ENCODE data around the gene ARFGAP2.
A peak's percentile ranks its signal among the peaks of the same experiment; 100 is the strongest.

Gene ARFGAP2

DNA sequence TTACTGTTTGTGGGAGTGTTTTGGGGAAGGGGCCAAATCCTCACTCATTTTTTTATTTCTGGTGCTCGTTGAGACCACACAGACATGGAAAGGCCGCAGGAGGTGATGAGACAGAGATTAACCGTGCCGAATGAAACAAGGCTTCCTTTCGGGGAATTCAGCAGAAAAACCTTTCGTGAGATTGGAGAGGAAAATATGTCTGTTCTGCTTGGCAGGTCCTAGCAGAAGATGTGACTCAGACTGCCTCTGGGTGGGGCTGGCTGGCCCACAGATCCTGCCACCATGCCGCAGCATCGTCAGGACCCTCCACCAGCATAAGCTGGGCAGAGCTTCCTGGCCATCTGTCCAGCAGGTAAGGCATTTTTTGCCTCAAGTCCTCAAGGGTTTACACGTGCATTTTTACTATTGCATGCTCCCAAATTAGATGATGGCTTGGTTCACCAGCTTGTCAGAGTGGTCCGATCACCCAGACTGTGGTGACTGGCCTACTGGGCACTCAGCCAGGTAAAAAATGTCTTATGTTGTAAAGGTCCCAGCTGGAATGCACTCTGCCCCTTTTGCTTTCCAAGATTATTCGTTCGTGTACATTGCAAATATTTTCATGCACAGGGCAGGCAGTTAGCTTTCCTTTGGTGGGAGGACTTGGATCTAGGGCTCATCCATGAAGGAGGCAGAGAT is 39.6 kb upstream of the ARFGAP2 start:
- Histone ChIP-seq H3K9ac (no peak overlapping the region), H3K36me3 (ENCODE audit: control insufficient read depth, insufficient read depth, low read length) (no peaks in the 10 kb centered on the region), H3K4me2 (ENCODE audit: low read length) (peak overlapping the region; percentile 62), H3K4me1 (no peaks in the 10 kb centered on the region), H3K27ac (no peak overlapping the region), H3K4me3 (ENCODE audit: low read depth, low read length) (no peak overlapping the region), H3K27me3 (ENCODE audit: control insufficient read depth, insufficient read depth, low read length) (no peaks in the 10 kb centered on the region), H2AFZ (no peak overlapping the region), H3K9me3 (ENCODE audit: control insufficient read depth, low read length) (no peaks in the 10 kb centered on the region), H3K79me2 (no peaks in the 10 kb centered on the region)
- TF ChIP-seq, protein P1, sequence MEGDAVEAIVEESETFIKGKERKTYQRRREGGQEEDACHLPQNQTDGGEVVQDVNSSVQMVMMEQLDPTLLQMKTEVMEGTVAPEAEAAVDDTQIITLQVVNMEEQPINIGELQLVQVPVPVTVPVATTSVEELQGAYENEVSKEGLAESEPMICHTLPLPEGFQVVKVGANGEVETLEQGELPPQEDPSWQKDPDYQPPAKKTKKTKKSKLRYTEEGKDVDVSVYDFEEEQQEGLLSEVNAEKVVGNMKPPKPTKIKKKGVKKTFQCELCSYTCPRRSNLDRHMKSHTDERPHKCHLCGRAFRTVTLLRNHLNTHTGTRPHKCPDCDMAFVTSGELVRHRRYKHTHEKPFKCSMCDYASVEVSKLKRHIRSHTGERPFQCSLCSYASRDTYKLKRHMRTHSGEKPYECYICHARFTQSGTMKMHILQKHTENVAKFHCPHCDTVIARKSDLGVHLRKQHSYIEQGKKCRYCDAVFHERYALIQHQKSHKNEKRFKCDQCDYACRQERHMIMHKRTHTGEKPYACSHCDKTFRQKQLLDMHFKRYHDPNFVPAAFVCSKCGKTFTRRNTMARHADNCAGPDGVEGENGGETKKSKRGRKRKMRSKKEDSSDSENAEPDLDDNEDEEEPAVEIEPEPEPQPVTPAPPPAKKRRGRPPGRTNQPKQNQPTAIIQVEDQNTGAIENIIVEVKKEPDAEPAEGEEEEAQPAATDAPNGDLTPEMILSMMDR (IDR thresholded peaks at IDR 0.05): no peak

DNA sequence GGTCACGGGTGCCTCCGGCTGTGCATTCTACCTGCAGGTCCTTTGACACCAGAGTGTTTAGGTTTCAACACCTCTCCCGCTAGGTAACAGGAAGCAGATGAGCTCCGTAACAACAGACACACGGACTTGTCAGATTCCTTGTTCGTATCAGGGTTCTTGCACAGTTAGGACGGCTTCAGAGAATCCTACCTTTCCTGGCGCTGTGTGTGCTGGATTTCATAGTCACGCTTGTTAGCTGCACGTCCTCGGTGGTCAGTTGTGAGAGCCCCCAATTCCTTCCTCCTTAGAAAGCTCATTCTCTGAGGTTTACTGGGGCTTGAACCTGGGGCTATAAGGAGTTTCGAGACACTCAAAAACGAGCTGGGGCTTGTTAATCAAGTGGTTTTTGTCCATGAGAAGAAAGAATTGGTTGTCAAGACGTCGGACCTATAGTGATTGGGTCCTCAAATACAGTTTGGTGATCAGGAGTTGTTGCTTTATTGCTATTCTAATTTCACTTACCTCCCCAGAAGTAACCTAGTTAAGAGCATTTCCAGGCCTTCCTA is 38.8 kb upstream of the ARFGAP2 start:
- peak overlapping the region; percentile 71 for H3K4me3 ChIP-seq (ENCODE audit: low read depth, low read length)
- H3K36me3 ChIP-seq (ENCODE audit: control insufficient read depth, insufficient read depth, low read length): no peaks in the 10 kb centered on the region
- H3K4me1 ChIP-seq: no peaks in the 10 kb centered on the region
- no peaks in the 10 kb centered on the region for H3K9me3 ChIP-seq (ENCODE audit: control insufficient read depth, low read length)
- H3K9ac ChIP-seq: no peak overlapping the region
- TF ChIP-seq, protein P1 (IDR thresholded peaks at IDR 0.05): no peak
- no peaks in the 10 kb centered on the region for H3K79me2 ChIP-seq
- peak overlapping the region; percentile 74 for H3K27ac ChIP-seq
- peak overlapping the region; percentile 93 for H2AFZ ChIP-seq
- peak overlapping the region; percentile 62 for H3K4me2 ChIP-seq (ENCODE audit: low read length)
- no peaks in the 10 kb centered on the region for H3K27me3 ChIP-seq (ENCODE audit: control insufficient read depth, insufficient read depth, low read length)

DNA sequence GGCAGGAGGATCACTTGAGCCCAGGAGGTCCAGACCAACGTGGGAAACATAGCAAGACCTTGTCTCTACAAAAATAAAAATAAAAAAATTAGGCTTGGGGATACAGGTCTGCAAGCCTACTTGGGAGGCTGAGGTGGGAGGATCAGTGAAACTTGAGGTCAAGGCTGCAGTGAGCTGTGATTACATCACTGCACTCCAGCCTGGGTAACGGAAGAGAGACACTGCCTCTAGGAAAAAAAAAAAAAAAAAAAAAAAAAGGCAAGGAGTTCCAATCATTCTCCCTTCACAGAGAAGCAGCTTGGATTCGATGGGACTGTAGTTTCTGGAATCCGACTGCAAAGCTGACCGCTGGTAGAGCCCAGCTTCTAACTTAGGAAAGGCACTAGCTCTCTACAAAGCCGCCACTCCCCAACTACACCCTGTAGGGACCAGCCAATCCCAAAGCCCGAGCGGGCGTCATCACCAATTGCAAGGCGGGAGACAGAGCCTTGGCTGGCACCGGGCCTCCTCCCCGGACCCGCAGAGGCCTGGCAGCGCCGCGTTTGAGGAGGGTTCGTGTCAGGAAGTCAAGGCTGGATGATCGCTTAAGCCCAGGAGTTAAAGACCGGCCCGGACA is 37.4 kb upstream of the ARFGAP2 start:
- H3K27ac ChIP-seq: peak overlapping the region; percentile 74
- no peaks in the 10 kb centered on the region for H3K4me1 ChIP-seq
- no peaks in the 10 kb centered on the region for H3K36me3 ChIP-seq (ENCODE audit: control insufficient read depth, insufficient read depth, low read length)
- peak overlapping the region; percentile 93 for H2AFZ ChIP-seq
- H3K9me3 ChIP-seq (ENCODE audit: control insufficient read depth, low read length): no peaks in the 10 kb centered on the region
- no peaks in the 10 kb centered on the region for H3K27me3 ChIP-seq (ENCODE audit: control insufficient read depth, insufficient read depth, low read length)
- H3K4me3 ChIP-seq (ENCODE audit: low read depth, low read length): peak overlapping the region; percentile 71
- H3K79me2 ChIP-seq: no peaks in the 10 kb centered on the region
- TF ChIP-seq, protein P1 (IDR thresholded peaks at IDR 0.05): no peak
- H3K4me2 ChIP-seq (ENCODE audit: low read length): peak overlapping the region; percentile 77
- H3K9ac ChIP-seq: no peak overlapping the region

DNA sequence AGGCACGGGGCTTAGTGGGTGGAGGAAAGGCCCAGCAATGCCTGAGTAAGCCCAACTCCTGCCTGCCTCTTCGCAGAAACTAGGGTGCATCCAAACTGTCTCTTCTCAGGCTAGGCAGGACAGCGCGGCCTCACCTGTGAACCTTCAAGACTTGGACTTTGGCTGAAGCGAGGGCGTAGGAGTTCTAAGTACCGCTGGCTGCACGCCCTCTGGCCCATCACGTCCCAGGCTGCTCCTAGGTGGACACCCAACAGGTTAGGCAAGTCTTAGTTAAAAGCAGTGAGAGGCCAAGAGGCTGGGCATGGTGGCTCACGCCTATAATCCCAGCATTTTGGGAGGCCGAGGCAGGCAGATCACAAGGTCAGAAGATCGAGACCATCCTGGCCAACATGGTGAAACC is 36.3 kb upstream of the ARFGAP2 start:
- no peaks in the 10 kb centered on the region for H3K36me3 ChIP-seq (ENCODE audit: control insufficient read depth, insufficient read depth, low read length)
- H2AFZ ChIP-seq: no peak overlapping the region
- no peak overlapping the region for H3K4me3 ChIP-seq (ENCODE audit: low read depth, low read length)
- H3K27ac ChIP-seq: no peak overlapping the region
- no peak overlapping the region for H3K4me2 ChIP-seq (ENCODE audit: low read length)
- H3K9ac ChIP-seq: no peak overlapping the region
- no peaks in the 10 kb centered on the region for H3K79me2 ChIP-seq
- TF ChIP-seq, protein P1 (IDR thresholded peaks at IDR 0.05): no peak
- no peaks in the 10 kb centered on the region for H3K27me3 ChIP-seq (ENCODE audit: control insufficient read depth, insufficient read depth, low read length)
- no peaks in the 10 kb centered on the region for H3K4me1 ChIP-seq
- no peaks in the 10 kb centered on the region for H3K9me3 ChIP-seq (ENCODE audit: control insufficient read depth, low read length)
